ENCODE results near the gene LUZP2.

DNA sequence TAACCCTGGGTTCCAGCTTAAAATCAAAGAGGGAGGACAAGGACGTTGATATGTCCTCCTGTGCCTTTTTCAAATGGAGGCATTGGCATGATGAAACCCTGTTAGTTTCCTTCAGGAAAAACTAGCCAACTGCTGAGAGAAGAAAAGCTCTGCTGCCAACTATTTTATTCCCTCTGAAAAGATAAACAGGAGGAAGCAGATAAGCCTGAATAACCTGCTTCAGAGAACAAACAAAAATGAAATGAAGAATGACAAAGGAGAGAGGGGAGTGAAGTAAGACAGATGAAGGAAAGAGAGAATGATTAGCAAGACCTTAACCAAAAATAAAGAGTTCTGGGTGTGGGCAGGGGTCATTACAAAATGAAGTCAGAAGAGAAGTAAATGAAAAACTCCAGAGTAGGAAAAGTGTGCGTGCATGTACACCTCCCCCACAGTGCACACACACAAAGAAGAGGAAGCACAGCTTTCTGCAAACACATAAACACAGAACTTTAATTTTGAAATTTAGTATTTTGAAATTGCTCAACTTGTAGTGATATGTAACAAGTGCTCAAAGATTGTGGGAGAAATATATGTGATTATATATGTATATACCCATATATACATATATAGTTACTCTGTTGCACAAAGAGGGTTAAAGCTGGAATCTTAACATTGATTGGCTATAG, 332.2 kb downstream of the LUZP2 start:
- TF ChIP-seq, protein P1, sequence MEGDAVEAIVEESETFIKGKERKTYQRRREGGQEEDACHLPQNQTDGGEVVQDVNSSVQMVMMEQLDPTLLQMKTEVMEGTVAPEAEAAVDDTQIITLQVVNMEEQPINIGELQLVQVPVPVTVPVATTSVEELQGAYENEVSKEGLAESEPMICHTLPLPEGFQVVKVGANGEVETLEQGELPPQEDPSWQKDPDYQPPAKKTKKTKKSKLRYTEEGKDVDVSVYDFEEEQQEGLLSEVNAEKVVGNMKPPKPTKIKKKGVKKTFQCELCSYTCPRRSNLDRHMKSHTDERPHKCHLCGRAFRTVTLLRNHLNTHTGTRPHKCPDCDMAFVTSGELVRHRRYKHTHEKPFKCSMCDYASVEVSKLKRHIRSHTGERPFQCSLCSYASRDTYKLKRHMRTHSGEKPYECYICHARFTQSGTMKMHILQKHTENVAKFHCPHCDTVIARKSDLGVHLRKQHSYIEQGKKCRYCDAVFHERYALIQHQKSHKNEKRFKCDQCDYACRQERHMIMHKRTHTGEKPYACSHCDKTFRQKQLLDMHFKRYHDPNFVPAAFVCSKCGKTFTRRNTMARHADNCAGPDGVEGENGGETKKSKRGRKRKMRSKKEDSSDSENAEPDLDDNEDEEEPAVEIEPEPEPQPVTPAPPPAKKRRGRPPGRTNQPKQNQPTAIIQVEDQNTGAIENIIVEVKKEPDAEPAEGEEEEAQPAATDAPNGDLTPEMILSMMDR (IDR thresholded peaks at IDR 0.05), result no peak
- TF ChIP-seq POLR2A (IDR thresholded peaks at IDR 0.05) (no peak), POLR2AphosphoS5 (IDR thresholded peaks at IDR 0.05) (no peak)
